ENCODE data around the gene IL19.

IL19 gene

DNA sequence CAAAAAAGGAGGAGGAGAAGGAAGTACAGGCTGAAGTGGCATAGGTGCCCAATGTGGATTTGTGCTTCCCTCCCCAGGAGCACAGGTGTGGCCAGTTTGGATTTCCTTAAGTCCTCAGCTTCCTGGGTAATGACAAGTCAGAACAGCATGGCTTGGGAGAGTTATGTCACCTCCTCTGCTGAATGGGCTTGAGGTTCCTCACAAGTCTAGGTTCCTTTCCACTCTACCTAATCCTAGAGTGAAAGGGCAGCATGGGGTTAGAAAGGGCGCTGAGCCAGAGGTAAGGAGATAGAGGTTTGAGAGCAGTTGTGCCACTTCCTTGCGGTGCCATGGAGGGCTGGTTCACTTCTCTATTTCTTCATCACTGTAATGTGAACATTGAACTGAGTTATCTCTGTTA, 59.3 kb downstream of the IL19 start:
- H3K36me3 ChIP-seq (ENCODE audit: control insufficient read depth, insufficient read depth, low read length) = no peaks in the 10 kb centered on the region
- H3K9me3 ChIP-seq (ENCODE audit: control insufficient read depth, insufficient read depth, low read length) = no peaks in the 10 kb centered on the region
- no peak overlapping the region for H3K9ac ChIP-seq (ENCODE audit: low read depth, low read length)
- H3K4me3 ChIP-seq (ENCODE audit: low read depth, low read length) = no peak overlapping the region
- no peaks in the 10 kb centered on the region for H3K4me1 ChIP-seq (ENCODE audit: control insufficient read depth, insufficient read depth, low read length)
- peaks cover 4% of the 10 kb centered on the region for H3K27me3 ChIP-seq (ENCODE audit: control insufficient read depth, insufficient read depth, low read length)

DNA sequence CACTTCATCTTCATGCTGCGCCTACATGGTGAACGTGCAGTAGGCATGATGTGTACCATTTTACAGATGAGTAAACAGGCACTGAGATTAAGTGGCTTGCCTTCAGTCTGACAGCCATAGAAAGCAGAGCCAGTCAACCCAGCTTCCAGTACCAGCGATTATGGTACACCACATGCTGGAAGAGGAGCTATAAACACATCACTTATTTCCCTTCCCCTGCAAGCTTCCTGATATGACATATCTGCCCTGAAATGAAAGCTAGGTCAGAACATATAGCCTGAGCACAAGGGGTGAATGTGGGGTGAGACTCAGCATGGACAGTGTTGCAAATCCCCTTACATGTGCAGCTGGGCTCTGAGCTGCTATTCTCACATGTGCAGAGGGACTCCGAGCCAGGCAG, 61.1 kb downstream of the IL19 start:
- H3K36me3 ChIP-seq (ENCODE audit: control insufficient read depth, insufficient read depth, low read length) = no peaks in the 10 kb centered on the region
- H3K9me3 ChIP-seq (ENCODE audit: control insufficient read depth, insufficient read depth, low read length) = no peaks in the 10 kb centered on the region
- no peak overlapping the region for H3K4me3 ChIP-seq (ENCODE audit: low read depth, low read length)
- H3K4me1 ChIP-seq (ENCODE audit: control insufficient read depth, insufficient read depth, low read length) = no peaks in the 10 kb centered on the region
- no peak overlapping the region for H3K9ac ChIP-seq (ENCODE audit: low read depth, low read length)
- no peaks in the 10 kb centered on the region for H3K27me3 ChIP-seq (ENCODE audit: control insufficient read depth, insufficient read depth, low read length)

DNA sequence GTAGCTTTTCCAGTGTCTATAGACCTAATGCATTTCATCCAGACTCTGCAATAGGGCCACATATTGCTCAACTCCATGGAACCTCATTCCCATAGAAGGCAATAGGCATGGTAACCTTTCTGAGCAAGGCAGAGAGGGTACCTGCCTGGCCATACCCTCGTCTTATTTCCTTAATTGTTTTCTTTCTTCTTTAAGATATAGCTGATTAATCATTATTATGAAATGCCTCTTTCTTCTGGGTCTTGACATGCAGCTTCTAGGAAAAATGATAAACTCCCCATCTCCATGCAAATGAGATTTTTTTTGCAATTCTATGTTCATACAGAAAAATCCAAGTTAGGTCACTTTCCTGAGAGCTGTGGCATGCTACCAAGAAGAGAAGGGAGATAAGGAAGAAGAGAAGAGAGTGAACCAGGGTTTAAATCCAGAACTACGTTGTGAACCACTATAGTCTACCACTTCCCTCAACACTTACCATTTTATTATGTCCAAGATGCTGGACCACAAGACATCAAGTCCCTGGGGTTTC, 61.8 kb downstream of the IL19 start:
- H3K27me3 ChIP-seq (ENCODE audit: control insufficient read depth, insufficient read depth, low read length) = no peaks in the 10 kb centered on the region
- H3K9me3 ChIP-seq (ENCODE audit: control insufficient read depth, insufficient read depth, low read length) = no peaks in the 10 kb centered on the region
- H3K36me3 ChIP-seq (ENCODE audit: control insufficient read depth, insufficient read depth, low read length) = no peaks in the 10 kb centered on the region
- no peak overlapping the region for H3K9ac ChIP-seq (ENCODE audit: low read depth, low read length)
- H3K4me1 ChIP-seq (ENCODE audit: control insufficient read depth, insufficient read depth, low read length) = no peaks in the 10 kb centered on the region
- no peak overlapping the region for H3K4me3 ChIP-seq (ENCODE audit: low read depth, low read length)

DNA sequence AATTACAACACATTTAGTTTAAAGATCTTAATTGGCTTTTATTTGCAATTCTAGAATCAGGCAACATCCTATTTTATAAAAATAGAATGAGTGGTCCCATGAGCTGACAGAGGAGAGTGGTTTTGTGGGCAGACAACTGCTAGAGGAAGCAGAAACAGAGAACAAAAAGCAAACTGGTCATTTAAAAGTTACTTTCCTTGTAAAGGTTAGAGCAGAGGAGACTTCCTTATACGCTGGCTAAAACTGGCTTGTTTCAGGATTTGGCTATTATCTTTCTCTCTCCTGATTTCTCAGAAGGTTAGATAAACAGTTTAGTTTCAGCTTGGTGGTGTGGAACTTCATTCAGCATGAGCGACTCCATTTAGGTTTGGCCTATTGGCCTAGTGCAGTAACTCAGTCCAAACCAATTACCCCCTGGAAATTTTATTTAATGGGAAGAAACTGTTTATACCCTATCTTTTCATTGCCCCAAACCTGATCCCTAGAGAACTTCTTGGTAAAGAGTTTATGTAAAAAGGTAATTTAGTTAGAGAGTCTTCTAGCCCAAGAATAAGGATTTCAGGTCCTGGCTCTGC, 62.6 kb downstream of the IL19 start:
- Histone ChIP-seq H3K27me3 (ENCODE audit: control insufficient read depth, insufficient read depth, low read length) (no peaks in the 10 kb centered on the region), H3K9me3 (ENCODE audit: control insufficient read depth, insufficient read depth, low read length) (no peaks in the 10 kb centered on the region), H3K4me3 (ENCODE audit: low read depth, low read length) (no peak overlapping the region), H3K9ac (ENCODE audit: low read depth, low read length) (no peak overlapping the region), H3K36me3 (ENCODE audit: control insufficient read depth, insufficient read depth, low read length) (no peaks in the 10 kb centered on the region), H3K4me1 (ENCODE audit: control insufficient read depth, insufficient read depth, low read length) (no peaks in the 10 kb centered on the region)

DNA sequence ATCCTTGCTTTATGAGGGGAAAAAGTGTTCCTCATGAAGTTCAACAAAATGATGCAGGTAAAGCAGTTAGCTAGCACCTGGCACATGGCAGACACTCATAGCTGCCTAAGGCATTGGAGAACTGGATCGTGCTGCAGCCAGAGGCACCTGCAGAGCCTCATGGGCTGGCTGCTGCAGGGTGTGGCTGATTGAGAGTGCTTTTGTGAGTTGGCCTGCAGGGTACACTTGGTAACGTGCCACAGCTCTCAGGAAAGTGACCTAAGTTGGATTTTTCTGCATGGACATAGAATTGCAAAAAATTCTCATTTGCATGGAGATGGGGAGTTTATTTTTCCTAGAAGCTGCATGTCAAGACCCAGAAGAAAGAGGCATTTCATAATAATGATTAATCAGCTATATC, 63.2 kb downstream of the IL19 start:
- Histone ChIP-seq H3K9me3 (ENCODE audit: control insufficient read depth, insufficient read depth, low read length) (no peaks in the 10 kb centered on the region), H3K27me3 (ENCODE audit: control insufficient read depth, insufficient read depth, low read length) (no peaks in the 10 kb centered on the region), H3K4me1 (ENCODE audit: control insufficient read depth, insufficient read depth, low read length) (no peaks in the 10 kb centered on the region), H3K4me3 (ENCODE audit: low read depth, low read length) (no peak overlapping the region), H3K36me3 (ENCODE audit: control insufficient read depth, insufficient read depth, low read length) (no peaks in the 10 kb centered on the region), H3K9ac (ENCODE audit: low read depth, low read length) (no peak overlapping the region)

DNA sequence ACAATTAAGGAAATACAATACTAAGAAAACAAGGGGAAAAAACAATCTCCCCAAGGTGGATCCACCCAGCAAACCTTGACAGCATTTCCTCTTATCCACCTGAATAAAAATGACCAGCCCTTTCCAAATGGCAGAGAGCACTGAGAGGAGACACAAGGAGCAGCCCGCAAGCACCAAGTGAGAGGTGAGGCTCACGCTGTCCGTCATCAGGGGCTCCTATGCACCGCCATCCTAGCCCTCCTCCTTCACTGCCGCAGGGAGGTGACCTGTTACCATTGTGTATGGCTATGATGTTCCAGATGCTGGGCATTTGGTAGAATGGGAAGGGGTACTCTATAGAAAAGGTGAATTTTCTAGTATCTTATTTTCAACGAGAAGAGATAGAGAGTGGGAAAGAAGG, 63.6 kb downstream of the IL19 start:
- Histone ChIP-seq H3K9me3 (ENCODE audit: control insufficient read depth, insufficient read depth, low read length) (no peaks in the 10 kb centered on the region), H3K4me1 (ENCODE audit: control insufficient read depth, insufficient read depth, low read length) (no peaks in the 10 kb centered on the region), H3K9ac (ENCODE audit: low read depth, low read length) (no peak overlapping the region), H3K4me3 (ENCODE audit: low read depth, low read length) (no peak overlapping the region), H3K36me3 (ENCODE audit: control insufficient read depth, insufficient read depth, low read length) (no peaks in the 10 kb centered on the region), H3K27me3 (ENCODE audit: control insufficient read depth, insufficient read depth, low read length) (no peaks in the 10 kb centered on the region)

DNA sequence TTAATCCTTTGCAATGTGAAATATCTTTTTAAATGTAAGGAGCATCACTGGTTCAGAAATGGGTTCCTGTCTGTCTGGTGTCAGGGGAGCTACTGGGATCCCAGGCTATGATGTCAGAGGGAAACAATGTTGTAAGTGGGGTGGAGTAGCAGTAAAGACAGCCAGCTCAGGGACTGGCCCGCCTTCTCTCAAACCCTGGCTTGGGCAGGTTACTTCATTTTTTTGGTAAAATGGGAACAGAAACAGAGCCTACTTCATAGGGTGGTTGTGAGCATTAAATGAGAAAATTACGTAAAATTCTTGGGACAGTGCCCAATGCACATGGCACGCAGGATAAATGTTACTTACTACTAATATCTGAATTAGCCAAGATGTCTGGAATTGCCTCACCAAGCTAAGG, 64.1 kb downstream of the IL19 start:
- H3K9ac ChIP-seq (ENCODE audit: low read depth, low read length) = no peak overlapping the region
- H3K27me3 ChIP-seq (ENCODE audit: control insufficient read depth, insufficient read depth, low read length) = no peaks in the 10 kb centered on the region
- no peaks in the 10 kb centered on the region for H3K9me3 ChIP-seq (ENCODE audit: control insufficient read depth, insufficient read depth, low read length)
- no peaks in the 10 kb centered on the region for H3K4me1 ChIP-seq (ENCODE audit: control insufficient read depth, insufficient read depth, low read length)
- no peaks in the 10 kb centered on the region for H3K36me3 ChIP-seq (ENCODE audit: control insufficient read depth, insufficient read depth, low read length)
- H3K4me3 ChIP-seq (ENCODE audit: low read depth, low read length) = no peak overlapping the region

DNA sequence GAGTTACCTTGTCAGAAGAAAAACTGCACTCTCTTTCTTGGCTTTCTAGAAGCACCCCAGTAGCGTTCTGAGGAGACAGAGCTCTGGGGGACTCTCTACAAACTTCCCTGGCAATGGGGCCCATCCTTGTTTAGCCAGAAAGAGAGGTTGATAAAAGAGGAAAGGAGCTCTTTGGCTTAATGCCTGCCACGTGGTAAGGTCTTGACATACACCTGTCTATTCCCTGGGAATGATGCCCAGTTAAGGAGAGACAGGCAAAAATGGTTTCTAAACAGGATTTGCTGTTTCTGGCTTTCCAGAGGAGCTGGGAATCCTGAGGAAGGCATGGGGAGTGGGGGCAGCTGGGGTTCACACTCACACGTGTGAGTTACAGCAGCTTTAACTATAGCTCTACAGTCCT, 64.6 kb downstream of the IL19 start:
- Histone ChIP-seq H3K4me1 (ENCODE audit: control insufficient read depth, insufficient read depth, low read length) (no peaks in the 10 kb centered on the region), H3K36me3 (ENCODE audit: control insufficient read depth, insufficient read depth, low read length) (no peaks in the 10 kb centered on the region), H3K4me3 (ENCODE audit: low read depth, low read length) (no peak overlapping the region), H3K9me3 (ENCODE audit: control insufficient read depth, insufficient read depth, low read length) (no peaks in the 10 kb centered on the region), H3K27me3 (ENCODE audit: control insufficient read depth, insufficient read depth, low read length) (no peaks in the 10 kb centered on the region), H3K9ac (ENCODE audit: low read depth, low read length) (no peak overlapping the region)

DNA sequence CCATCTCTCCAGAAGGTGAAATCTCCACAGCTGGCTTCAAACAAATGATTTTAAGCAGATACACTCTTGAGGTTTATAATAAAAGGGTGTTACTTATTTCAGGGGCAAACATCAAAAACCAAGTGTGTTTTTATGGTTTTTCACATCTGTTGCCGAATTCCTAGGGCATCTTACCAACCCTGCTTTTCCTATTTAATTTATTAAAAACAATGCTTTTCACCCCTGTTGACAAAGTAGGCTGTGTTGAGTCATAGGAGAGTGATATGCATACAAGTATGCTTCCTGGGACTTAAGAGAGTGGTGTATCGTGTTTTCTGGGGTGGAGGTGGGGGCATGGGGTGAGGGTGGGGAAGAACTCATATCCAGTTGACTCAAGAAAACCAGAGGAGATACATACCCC, 65.5 kb downstream of the IL19 start:
- Histone ChIP-seq H3K9me3 (ENCODE audit: control insufficient read depth, insufficient read depth, low read length) (no peaks in the 10 kb centered on the region), H3K4me3 (ENCODE audit: low read depth, low read length) (no peak overlapping the region), H3K27me3 (ENCODE audit: control insufficient read depth, insufficient read depth, low read length) (no peaks in the 10 kb centered on the region), H3K9ac (ENCODE audit: low read depth, low read length) (no peak overlapping the region), H3K4me1 (ENCODE audit: control insufficient read depth, insufficient read depth, low read length) (no peaks in the 10 kb centered on the region), H3K36me3 (ENCODE audit: control insufficient read depth, insufficient read depth, low read length) (no peaks in the 10 kb centered on the region)

DNA sequence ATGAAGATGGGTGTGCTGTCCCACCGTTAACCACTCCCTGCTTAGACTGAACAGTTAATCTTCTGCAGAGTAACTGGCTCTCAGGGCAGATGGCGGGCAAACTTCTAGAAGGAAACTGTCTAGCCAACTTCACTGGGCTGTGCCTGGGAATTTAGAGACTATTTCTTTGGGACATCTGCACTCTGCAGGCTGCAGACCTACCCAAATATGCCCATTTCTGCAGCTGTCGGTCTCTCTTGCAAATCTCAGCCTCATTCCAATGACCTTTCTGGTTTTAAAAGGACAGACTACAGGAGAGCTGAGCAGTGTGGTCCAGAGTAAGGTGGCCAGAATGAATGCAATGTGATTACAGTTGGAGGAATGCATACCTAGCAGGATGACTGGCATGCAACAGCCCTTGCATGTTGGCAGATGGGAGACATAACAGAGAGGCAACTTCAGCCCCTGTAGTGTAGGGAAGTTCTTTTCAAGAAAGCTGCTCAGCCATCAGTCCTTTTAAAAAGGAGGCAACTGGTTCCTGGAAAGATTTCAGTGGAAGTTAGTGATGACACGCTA, 68.5 kb downstream of the IL19 start:
- no peaks in the 10 kb centered on the region for H3K36me3 ChIP-seq (ENCODE audit: control insufficient read depth, insufficient read depth, low read length)
- H3K9me3 ChIP-seq (ENCODE audit: control insufficient read depth, insufficient read depth, low read length) = no peaks in the 10 kb centered on the region
- H3K4me1 ChIP-seq (ENCODE audit: control insufficient read depth, insufficient read depth, low read length) = no peaks in the 10 kb centered on the region
- no peaks in the 10 kb centered on the region for H3K27me3 ChIP-seq (ENCODE audit: control insufficient read depth, insufficient read depth, low read length)
- no peak overlapping the region for H3K9ac ChIP-seq (ENCODE audit: low read depth, low read length)
- no peak overlapping the region for H3K4me3 ChIP-seq (ENCODE audit: low read depth, low read length)

DNA sequence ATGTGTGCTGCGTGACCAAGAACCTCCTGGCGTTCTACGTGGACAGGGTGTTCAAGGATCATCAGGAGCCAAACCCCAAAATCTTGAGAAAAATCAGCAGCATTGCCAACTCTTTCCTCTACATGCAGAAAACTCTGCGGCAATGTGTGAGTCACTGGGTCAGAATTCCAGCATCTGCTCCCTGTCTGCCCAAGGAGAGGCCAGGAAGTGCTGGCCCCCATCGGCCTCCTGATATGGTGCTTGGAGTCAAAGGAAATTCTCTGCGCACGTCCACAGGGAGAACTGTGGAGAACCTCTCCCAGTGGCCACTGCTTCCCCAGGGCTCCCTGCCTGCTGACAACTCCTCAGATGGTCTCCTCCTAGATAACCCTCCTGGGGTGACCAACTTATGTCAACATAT, 69.3 kb downstream of the IL19 start:
- Histone ChIP-seq H3K9ac (ENCODE audit: low read depth, low read length) (no peak overlapping the region), H3K4me3 (ENCODE audit: low read depth, low read length) (no peak overlapping the region), H3K27me3 (ENCODE audit: control insufficient read depth, insufficient read depth, low read length) (no peaks in the 10 kb centered on the region)

DNA sequence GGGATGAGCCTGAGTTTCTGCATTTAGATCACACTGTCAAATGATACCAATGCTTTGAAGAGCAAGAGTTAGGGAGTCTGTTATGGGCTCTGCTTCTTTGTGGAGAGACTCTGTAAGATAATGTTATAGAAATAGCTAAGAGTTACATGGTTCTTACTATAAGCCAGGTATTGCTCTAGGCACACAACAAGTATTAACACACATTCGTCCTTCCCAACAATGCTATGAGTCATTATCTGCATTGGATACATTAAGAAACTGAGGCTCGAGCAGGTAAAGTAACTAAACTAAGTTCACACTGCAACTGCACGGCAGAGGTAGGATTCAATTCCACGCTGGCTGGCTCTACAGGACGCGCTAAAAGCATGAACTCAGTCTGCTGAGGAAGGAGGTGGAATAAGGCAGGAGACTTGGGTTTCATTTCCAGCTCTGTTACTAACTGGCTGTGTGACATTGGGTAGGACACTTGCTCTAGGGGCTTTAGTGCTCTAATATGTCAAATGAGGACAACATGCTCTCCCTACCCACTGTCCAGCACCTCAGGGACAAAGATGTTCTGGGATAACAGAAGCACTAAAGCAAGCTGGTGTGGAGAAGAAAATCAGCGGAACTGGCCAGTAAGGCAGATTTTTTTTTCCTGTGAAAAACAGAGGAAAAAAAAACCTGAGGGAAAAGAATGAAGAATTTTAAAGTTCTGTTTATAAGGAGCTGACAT, 71.2 kb downstream of the IL19 start:
- Histone ChIP-seq H3K9ac (ENCODE audit: low read depth, low read length) (no peak overlapping the region), H3K9me3 (ENCODE audit: control insufficient read depth, insufficient read depth, low read length) (no peaks in the 10 kb centered on the region), H3K36me3 (ENCODE audit: control insufficient read depth, insufficient read depth, low read length) (no peaks in the 10 kb centered on the region), H3K4me1 (ENCODE audit: control insufficient read depth, insufficient read depth, low read length) (no peaks in the 10 kb centered on the region), H3K27me3 (ENCODE audit: control insufficient read depth, insufficient read depth, low read length) (no peaks in the 10 kb centered on the region), H3K4me3 (ENCODE audit: low read depth, low read length) (no peak overlapping the region)

More for the DNA sequence above, 69.3 kb downstream of the IL19 start:
- Histone ChIP-seq H3K9me3 (ENCODE audit: control insufficient read depth, insufficient read depth, low read length) (no peaks in the 10 kb centered on the region), H3K4me1 (ENCODE audit: control insufficient read depth, insufficient read depth, low read length) (no peaks in the 10 kb centered on the region), H3K36me3 (ENCODE audit: control insufficient read depth, insufficient read depth, low read length) (no peaks in the 10 kb centered on the region)
